OCI-LY1 (cell line): Measurements from ENCODE around the gene ZFYVE26.

Source experiments
- H2AFZ ChIP-seq: fragments of 200-600 bp; sonication (generic), shearing (Covaris generic); 2 replicates; pipeline ENCODE4 v1.6.0; 2014; ENCODE audit warnings: antibody characterized with exemption, mild to moderate bottlenecking, low read length
- H3F3A ChIP-seq: fragments of 200-600 bp; sonication (generic), shearing (Covaris generic); 2 replicates; pipeline ENCODE4 v1.6.0; 2014; ENCODE audit warnings: mild to moderate bottlenecking, antibody characterized with exemption, low read length, moderate library complexity; ENCODE audit not compliant: insufficient read depth
- H3K27ac ChIP-seq: fragments of 200-600 bp; sonication (generic); 2 replicates; pipeline ENCODE4 v1.5.1; 2014; ENCODE audit warnings: low read length, mixed run types, mild to moderate bottlenecking, low read depth; ENCODE audit not compliant: poor library complexity, severe bottlenecking
- H3K27me3 ChIP-seq: fragments of 200-600 bp; sonication (generic); 2 replicates; pipeline ENCODE4 v1.6.0; 2014; ENCODE audit warnings: antibody characterized with exemption, mild to moderate bottlenecking, low read length, moderate library complexity; ENCODE audit not compliant: insufficient read depth
- H3K36me3 ChIP-seq: fragments of 200-600 bp; sonication (generic); 2 replicates; pipeline ENCODE4 v1.6.1; 2014; ENCODE audit warnings: mild to moderate bottlenecking, antibody characterized with exemption, low read length, moderate library complexity, mixed read lengths; ENCODE audit not compliant: insufficient read depth
- H3K4me1 ChIP-seq: fragments of 200-600 bp; sonication (generic); 2 replicates; pipeline ENCODE4 v1.5.1; 2014; ENCODE audit warnings: mild to moderate bottlenecking, low read length, moderate library complexity; ENCODE audit not compliant: insufficient read depth, severe bottlenecking
- H3K4me2 ChIP-seq: fragments of 200-600 bp; sonication (generic), shearing (Covaris generic); 2 replicates; pipeline ENCODE4 v1.6.1; 2014; ENCODE audit warnings: low read length
- H3K4me3 ChIP-seq: fragments of 200-600 bp; sonication (generic); 2 replicates; pipeline ENCODE4 v1.5.1; 2014; ENCODE audit warnings: low read length, low read depth, mild to moderate bottlenecking, mixed read lengths; ENCODE audit not compliant: poor library complexity, severe bottlenecking
- H3K79me2 ChIP-seq: fragments of 200-600 bp; shearing (Covaris generic); 2 replicates; pipeline ENCODE4 v1.6.1; 2016; ENCODE audit warnings: mixed run types, low read length, mixed read lengths; ENCODE audit not compliant: insufficient read depth
- H3K9ac ChIP-seq: fragments of 200-600 bp; sonication (generic), shearing (Covaris generic); 2 replicates; pipeline ENCODE4 v1.6.1; 2014; ENCODE audit warnings: mild to moderate bottlenecking, low read length, mixed read lengths
- H3K9me2 ChIP-seq: fragments of 200-600 bp; sonication (generic), shearing (Covaris generic); 2 replicates; pipeline ENCODE4 v1.6.1; 2014; ENCODE audit warnings: low read depth, mild to moderate bottlenecking, low read length, mixed read lengths
- H3K9me3 ChIP-seq: fragments of 200-600 bp; shearing (Covaris generic); 2 replicates; pipeline ENCODE4 v1.6.1; 2014; ENCODE audit warnings: low read length, mixed read lengths
- H4K20me1 ChIP-seq: fragments of 200-600 bp; sonication (generic), shearing (Covaris generic); 2 replicates; pipeline ENCODE4 v1.6.0; 2016; ENCODE audit warnings: mild to moderate bottlenecking, low read length; ENCODE audit not compliant: insufficient read depth
- EZH2 ChIP-seq: fragments of 200-600 bp; sonication (generic), shearing (Covaris generic); IDR thresholded peaks from 2 replicates; pipeline ENCODE4 v1.8.0; 2017; ENCODE audit warnings: borderline replicate concordance, mixed run types, mild to moderate bottlenecking, antibody characterized with exemption, low read length, moderate library complexity, mixed read lengths
- TF ChIP-seq, protein P1 (sequence below): fragments of 200-600 bp; sonication (generic), shearing (Covaris generic); IDR thresholded peaks from 2 replicates; pipeline ENCODE4 v1.5.1; 2017; ENCODE audit warnings: mild to moderate bottlenecking, antibody characterized with exemption, low read length, moderate library complexity, mixed read lengths

ZFYVE26 gene

DNA sequence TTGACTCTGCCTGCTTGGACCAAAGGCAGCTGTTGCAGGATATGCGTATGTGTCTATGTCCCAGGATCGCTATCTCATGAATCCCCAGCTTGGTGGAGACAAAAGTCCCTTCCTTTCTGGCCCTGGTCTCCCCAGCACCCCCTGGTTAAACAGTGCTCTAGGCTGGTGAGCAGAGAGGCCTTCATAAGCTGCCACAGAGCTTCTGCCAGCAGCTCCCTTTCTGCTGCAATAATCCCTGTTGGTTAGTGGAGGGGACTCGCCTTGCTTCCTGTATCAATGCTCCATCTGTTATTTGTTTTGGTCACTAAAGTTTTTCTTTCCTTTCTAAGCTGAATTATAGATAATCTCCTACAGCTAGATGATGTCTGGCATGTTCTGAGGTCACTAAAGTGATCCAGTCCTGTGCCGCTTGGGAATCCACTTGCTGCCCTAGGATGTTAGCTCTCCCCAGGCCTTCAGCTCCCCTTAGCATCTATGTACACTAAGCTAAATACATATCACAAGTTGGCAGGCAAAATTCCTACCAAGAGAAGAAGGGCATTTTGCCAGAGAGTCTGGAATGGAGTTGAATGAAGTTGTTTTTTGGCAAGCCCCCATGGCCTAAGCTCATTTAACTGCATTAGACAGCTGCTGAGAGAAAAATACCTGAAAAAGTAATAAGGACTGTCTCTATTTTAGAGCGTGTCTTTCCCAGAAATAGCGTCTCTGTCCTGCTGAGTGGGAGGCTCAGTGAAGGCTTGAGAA is 66.9 kb downstream of the ZFYVE26 start:
- Histone ChIP-seq H4K20me1 (no peaks in the 10 kb centered on the region), H3K79me2 (no peaks in the 10 kb centered on the region), H3F3A (no peaks in the 10 kb centered on the region), H3K9me2 (no peaks in the 10 kb centered on the region), H3K27ac (no peak overlapping the region), H2AFZ (no peak overlapping the region), H3K27me3 (no peaks in the 10 kb centered on the region), H3K4me3 (no peak overlapping the region), H3K9ac (no peak overlapping the region), H3K36me3 (peaks cover 65% of the 10 kb centered on the region), H3K9me3 (no peaks in the 10 kb centered on the region), H3K4me1 (no peaks in the 10 kb centered on the region), H3K4me2 (no peak overlapping the region)
- TF ChIP-seq EZH2: no peak
- TF ChIP-seq, protein P1, sequence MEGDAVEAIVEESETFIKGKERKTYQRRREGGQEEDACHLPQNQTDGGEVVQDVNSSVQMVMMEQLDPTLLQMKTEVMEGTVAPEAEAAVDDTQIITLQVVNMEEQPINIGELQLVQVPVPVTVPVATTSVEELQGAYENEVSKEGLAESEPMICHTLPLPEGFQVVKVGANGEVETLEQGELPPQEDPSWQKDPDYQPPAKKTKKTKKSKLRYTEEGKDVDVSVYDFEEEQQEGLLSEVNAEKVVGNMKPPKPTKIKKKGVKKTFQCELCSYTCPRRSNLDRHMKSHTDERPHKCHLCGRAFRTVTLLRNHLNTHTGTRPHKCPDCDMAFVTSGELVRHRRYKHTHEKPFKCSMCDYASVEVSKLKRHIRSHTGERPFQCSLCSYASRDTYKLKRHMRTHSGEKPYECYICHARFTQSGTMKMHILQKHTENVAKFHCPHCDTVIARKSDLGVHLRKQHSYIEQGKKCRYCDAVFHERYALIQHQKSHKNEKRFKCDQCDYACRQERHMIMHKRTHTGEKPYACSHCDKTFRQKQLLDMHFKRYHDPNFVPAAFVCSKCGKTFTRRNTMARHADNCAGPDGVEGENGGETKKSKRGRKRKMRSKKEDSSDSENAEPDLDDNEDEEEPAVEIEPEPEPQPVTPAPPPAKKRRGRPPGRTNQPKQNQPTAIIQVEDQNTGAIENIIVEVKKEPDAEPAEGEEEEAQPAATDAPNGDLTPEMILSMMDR: no peak

DNA sequence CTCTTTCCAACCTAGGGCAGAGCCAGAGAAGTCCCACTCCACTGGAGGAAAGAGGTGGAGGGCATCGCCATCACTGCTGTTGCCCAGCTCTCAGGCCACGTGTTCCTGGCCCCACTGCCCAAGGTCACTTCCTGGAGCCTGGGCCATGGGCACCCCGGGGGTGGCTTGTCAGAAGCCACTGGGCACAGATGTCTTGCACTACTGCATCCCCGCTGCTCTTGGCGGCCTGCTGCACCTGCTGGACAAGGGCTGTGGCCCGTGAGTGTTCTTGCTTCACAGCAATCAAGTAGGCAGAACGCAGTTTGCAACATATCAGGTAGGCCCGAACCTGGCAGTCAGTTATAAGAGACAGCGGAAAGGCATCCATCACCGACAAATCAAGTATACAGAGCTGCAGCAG is 68.1 kb downstream of the ZFYVE26 start:
- no peak overlapping the region for H3K9ac ChIP-seq
- H3K4me2 ChIP-seq: no peak overlapping the region
- peaks cover 53% of the 10 kb centered on the region for H3K36me3 ChIP-seq

DNA sequence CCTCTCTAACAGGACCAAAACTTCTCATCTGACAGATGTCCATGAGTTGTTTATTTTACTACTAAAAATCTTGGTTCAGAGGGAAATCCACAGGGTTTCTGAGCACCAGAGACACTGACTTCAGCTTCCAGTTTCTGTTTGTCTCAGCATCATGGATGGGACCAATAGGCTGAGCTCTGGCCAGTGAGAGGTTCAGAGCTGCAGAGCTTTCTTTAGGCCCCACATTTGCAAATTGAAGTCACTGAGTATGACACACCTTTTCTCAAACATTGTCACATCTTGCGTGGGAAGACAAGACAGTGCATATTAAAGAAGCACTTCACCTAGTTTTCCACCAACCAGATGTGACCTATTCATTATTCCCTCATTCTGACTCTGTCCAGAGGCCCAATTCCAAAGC is 69.5 kb downstream of the ZFYVE26 start:
- no peak overlapping the region for H2AFZ ChIP-seq

More for the DNA sequence above, 68.1 kb downstream of the ZFYVE26 start:
- no peaks in the 10 kb centered on the region for H3K27me3 ChIP-seq
- no peak overlapping the region for H3K27ac ChIP-seq
- no peaks in the 10 kb centered on the region for H3K4me1 ChIP-seq
- no peaks in the 10 kb centered on the region for H4K20me1 ChIP-seq
- no peak for TF ChIP-seq EZH2
- TF ChIP-seq, protein P1: no peak
- no peaks in the 10 kb centered on the region for H3K79me2 ChIP-seq
- no peak overlapping the region for H3K4me3 ChIP-seq
- no peaks in the 10 kb centered on the region for H3F3A ChIP-seq
- H3K9me2 ChIP-seq: no peaks in the 10 kb centered on the region
- no peak overlapping the region for H2AFZ ChIP-seq
- no peaks in the 10 kb centered on the region for H3K9me3 ChIP-seq

More for the DNA sequence above, 69.5 kb downstream of the ZFYVE26 start:
- Histone ChIP-seq H3K79me2 (no peaks in the 10 kb centered on the region), H3K27ac (no peak overlapping the region), H3K9me3 (no peaks in the 10 kb centered on the region), H3K36me3 (peaks cover 40% of the 10 kb centered on the region), H3K9ac (no peak overlapping the region), H3K9me2 (no peaks in the 10 kb centered on the region), H3F3A (no peaks in the 10 kb centered on the region), H3K4me1 (no peaks in the 10 kb centered on the region), H3K4me2 (no peak overlapping the region), H3K27me3 (no peaks in the 10 kb centered on the region), H4K20me1 (no peaks in the 10 kb centered on the region), H3K4me3 (no peak overlapping the region)
- TF ChIP-seq EZH2: no peak
- TF ChIP-seq, protein P1: no peak
